GDM1 (cell line): Measurements from ENCODE around the gene PCDHGA9.
"Not testable (repeated sequence)": the region's sequence is repeated elsewhere in the genome, so short reads cannot be mapped to it uniquely, and the experiment has no call there.

Experiments
- DNase-seq: peaks from one replicate; lab custom pipeline; 2025; lab: John Stamatoyannopoulos, UW

The PCDHGA9 gene

GRCh38 chr5:141414548-141415274 lies 12.1 kb downstream of the PCDHGA9 start:
- not testable (repeated sequence) for DNase-seq

- DNase-seq = not testable (repeated sequence)
These were observed 12.7 kb downstream of the PCDHGA9 start for GRCh38 chr5:141415275-141415618.

DNA sequence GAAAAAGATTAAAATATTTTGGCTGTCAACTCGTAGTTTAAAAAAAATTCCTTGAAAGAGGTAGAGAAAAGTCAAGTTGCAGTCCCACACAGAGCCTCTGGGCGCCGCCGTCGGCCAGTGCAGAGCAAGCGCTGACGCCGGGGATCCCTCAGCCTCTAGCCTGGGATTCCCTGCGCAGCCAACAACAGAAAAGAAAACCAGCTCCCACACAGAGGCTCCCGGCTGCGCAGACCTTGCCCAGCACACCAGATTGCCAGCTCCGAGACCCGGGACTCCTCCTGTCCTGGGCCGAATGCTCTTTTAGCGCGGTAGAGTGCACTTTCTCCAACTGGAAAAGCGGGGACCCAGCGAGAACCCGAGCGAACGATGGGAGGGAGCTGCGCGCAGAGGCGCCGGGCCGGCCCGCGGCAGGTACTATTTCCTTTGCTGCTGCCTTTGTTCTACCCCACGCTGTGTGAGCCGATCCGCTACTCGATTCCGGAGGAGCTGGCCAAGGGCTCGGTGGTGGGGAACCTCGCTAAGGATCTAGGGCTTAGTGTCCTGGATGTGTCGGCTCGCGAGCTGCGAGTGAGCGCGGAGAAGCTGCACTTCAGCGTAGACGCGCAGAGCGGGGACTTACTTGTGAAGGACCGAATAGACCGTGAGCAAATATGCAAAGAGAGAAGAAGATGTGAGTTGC lies 15.1 kb downstream of the PCDHGA9 start, which contains the start of gene PCDHGB7:
TSS of gene PCDHGB7 (plus strand) at position 184 of the 679 bp plus-strand sequence. CDS start at position 367, 183 bp downstream.
- not testable (repeated sequence) for DNase-seq

- no peak for DNase-seq
These were observed 16.7 kb downstream of the PCDHGA9 start for GRCh38 chr5:141419074-141419880.

GRCh38 chr5:141420855-141421488 lies 18.4 kb downstream of the PCDHGA9 start, which contains the start of gene PCDHGA11:
Gene PCDHGA11 (plus strand): TSS chr5:141421051. CDS start chr5:141421228, 177 bp downstream.
- peak; percentile 15 for DNase-seq

GRCh38 chr5:141421489-141421855 lies 18.9 kb downstream of the PCDHGA9 start:
- no peak for DNase-seq

GRCh38 chr5:141422742-141423291 lies 20.2 kb downstream of the PCDHGA9 start:
- no peak for DNase-seq

GRCh38 chr5:141427783-141428426 lies 25.3 kb downstream of the PCDHGA9 start:
- DNase-seq = no peak

DNA sequence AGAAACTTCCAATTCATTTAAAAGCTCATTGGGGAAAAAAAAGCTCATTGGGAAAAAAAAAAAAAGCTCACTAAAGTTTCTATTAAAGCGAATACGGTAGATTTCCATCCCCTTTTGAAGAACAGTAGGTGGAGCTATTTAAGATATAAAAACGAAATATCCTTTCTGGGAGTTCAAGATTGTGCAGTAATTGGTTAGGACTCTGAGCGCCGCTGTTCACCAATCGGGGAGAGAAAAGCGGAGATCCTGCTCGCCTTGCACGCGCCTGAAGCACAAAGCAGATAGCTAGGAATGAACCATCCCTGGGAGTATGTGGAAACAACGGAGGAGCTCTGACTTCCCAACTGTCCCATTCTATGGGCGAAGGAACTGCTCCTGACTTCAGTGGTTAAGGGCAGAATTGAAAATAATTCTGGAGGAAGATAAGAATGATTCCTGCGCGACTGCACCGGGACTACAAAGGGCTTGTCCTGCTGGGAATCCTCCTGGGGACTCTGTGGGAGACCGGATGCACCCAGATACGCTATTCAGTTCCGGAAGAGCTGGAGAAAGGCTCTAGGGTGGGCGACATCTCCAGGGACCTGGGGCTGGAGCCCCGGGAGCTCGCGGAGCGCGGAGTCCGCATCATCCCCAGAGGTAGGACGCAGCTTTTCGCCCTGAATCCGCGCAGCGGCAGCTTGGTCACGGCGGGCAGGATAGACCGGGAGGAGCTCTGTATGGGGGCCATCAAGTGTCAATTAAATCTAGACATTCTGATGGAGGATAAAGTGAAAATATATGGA lies 27.9 kb downstream of the PCDHGA9 start, which contains the start of gene PCDHGA12:
TSS of gene PCDHGA12 (plus strand) at position 176 of the 782 bp plus-strand sequence. CDS start at position 429, 253 bp downstream.
- DNase-seq = no peak

DNA sequence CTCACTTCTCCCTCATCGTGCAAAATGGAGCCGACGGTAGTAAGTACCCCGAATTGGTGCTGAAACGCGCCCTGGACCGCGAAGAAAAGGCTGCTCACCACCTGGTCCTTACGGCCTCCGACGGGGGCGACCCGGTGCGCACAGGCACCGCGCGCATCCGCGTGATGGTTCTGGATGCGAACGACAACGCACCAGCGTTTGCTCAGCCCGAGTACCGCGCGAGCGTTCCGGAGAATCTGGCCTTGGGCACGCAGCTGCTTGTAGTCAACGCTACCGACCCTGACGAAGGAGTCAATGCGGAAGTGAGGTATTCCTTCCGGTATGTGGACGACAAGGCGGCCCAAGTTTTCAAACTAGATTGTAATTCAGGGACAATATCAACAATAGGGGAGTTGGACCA lies 28.7 kb downstream of the PCDHGA9 start:
- no peak for DNase-seq

- DNase-seq = not testable (repeated sequence)
These were observed 29.7 kb downstream of the PCDHGA9 start for GRCh38 chr5:141432308-141432707.

GRCh38 chr5:141432726-141433125 lies 30.1 kb downstream of the PCDHGA9 start:
- not testable (repeated sequence) for DNase-seq

DNA sequence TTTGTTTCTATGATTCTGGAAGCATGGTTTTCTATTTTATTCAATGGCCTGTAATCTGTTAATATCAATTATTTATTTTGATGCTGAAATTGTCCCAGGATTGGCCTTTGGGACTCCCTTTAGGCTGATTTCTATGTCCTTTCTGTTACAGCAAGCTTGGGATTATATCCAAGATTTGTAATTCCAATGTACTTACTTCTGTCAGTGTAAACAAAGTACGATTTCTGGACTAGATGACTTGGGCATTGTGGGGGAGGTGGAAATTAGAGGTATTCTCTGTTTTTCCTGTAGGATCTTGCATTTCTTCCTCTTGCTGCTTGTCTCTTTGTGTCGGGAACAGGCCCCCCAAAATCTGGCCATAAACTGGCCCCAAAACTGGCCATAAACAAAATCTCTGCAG lies 31.4 kb downstream of the PCDHGA9 start:
- no peak for DNase-seq

GRCh38 chr5:141437221-141437620 lies 34.6 kb downstream of the PCDHGA9 start:
- DNase-seq = no peak

- no peak for DNase-seq
These were observed 37.0 kb downstream of the PCDHGA9 start for GRCh38 chr5:141439411-141440141.

GRCh38 chr5:141440341-141440740 lies 37.8 kb downstream of the PCDHGA9 start:
- DNase-seq = no peak

- no peak for DNase-seq
These were observed 39.1 kb downstream of the PCDHGA9 start for GRCh38 chr5:141441571-141442170.
